ENCODE results near the gene XPNPEP1. TPM values are rescaled to one million over a fixed set of nuclear protein-coding genes. Genes with fewer than 3 reads are reported as not detected.

XPNPEP1 gene
- total and polyA plus RNA-seq, 3 experiments from 2014 or later, result 29.7 to 56.1 (median 50.2) TPM

- Histone ChIP-seq H3K4me1 (ENCODE audit: insufficient read depth, low read length) (no peaks in the 10 kb centered on the region), H3K27me3 (ENCODE audit: insufficient read depth, low read length, poor library complexity, severe bottlenecking) (no peaks in the 10 kb centered on the region), H3K9me3 (ENCODE audit: low read length) (peaks cover 12% of the 10 kb centered on the region), H3K36me3 (ENCODE audit: insufficient read depth, low read length) (peaks cover 31% of the 10 kb centered on the region), H3K4me3 (ENCODE audit: low read length) (no peak overlapping the region), H3K27ac (ENCODE audit: low read depth, low read length) (no peak overlapping the region)
- Mint-ChIP-seq H3K36me3 (peaks cover 47 to 50% (median 47%) of the 10 kb centered on the region in 3 donors), H3K4me3 (no peak overlapping the region), H3K9me3 (peaks cover 15 to 26% (median 21%) of the 10 kb centered on the region in 5 donors), H3K27me3 (peaks cover 0 to 2% of the 10 kb centered on the region in 2 donors), H3K4me1 (no peaks in the 10 kb centered on the region), H3K27ac (no peak overlapping the region)
- POLR2A ChIA-PET, result no interaction called here
- no peak for DNase-seq
- CTCF ChIA-PET, result no interaction called here
These were observed 61.3 kb downstream of the XPNPEP1 start for GRCh38 chr10:109862041-109862440.

DNA sequence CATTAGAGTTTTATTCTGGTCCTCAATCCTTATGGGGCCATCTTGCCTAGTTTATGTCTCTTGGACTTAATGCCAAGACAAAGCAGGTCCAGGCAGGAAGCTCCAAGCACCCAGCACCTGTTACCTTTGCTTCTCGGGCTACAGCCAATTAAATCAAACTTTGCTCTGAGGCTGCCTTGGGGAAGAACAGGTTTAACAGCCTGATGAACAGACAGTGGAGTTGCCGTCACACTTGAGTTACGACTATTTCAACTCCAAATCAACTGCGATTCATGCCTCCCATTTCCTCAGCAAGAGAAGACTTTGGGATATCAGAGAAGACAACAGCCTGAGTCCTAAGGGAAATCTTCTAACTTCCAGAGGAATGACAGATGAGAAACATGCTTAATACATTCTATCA lies 62.2 kb downstream of the XPNPEP1 start:
- no peak overlapping the region for H3K27ac ChIP-seq (ENCODE audit: low read depth, low read length)
- Mint-ChIP-seq H3K27me3 (peaks cover 0 to 2% of the 10 kb centered on the region in 2 donors), H3K4me3 (no peak overlapping the region), H3K9me3 (peaks cover 15 to 26% (median 21%) of the 10 kb centered on the region in 5 donors), H3K27ac (no peak overlapping the region), H3K4me1 (no peaks in the 10 kb centered on the region), H3K36me3 (peaks cover 37 to 48% (median 41%) of the 10 kb centered on the region in 3 donors)
- no peaks in the 10 kb centered on the region for H3K27me3 ChIP-seq (ENCODE audit: insufficient read depth, low read length, poor library complexity, severe bottlenecking)
- H3K36me3 ChIP-seq (ENCODE audit: insufficient read depth, low read length), result peaks cover 23% of the 10 kb centered on the region
- H3K9me3 ChIP-seq (ENCODE audit: low read length), result peaks cover 12% of the 10 kb centered on the region
- CTCF ChIA-PET, result no interaction called here
- no peaks in the 10 kb centered on the region for H3K4me1 ChIP-seq (ENCODE audit: insufficient read depth, low read length)
- POLR2A ChIA-PET, result no interaction called here
- no peak for DNase-seq
- H3K4me3 ChIP-seq (ENCODE audit: low read length), result no peak overlapping the region

- Histone ChIP-seq H3K4me3 (ENCODE audit: low read length) (no peak overlapping the region), H3K27ac (ENCODE audit: low read depth, low read length) (no peak overlapping the region)
- POLR2A ChIA-PET, result no interaction called here
These were observed 64.1 kb downstream of the XPNPEP1 start for GRCh38 chr10:109859221-109859620.

DNA sequence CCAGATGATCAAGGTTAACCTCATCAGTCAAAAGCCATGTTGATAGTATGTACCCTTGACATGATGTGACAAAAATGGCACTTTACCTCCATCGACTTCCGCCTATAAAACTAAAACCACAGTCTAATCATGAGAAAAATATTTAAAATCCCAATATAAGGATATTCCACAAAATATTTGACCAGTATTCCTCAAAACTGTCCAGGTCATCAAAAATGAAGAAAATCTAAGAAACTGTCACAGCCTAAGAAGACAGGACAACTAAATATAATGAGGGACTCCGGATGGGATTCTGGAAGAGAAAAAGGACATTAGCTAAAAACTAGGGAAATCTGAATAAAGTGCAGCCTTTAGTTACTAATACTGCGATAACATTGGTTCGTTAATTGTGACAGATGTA lies 67.6 kb downstream of the XPNPEP1 start:
- no peak for DNase-seq
- peaks cover 0 to 6% (median 0%) of the 10 kb centered on the region in 5 donors for H3K9me3 Mint-ChIP-seq
- POLR2A ChIA-PET, result no interaction called here
- CTCF ChIA-PET, result interaction anchor here (1.2 kb wide), 1 partner anchor 13 kb away, joined by 3 read pairs; no protein-coding TSS in a partner anchor
- H3K27ac Mint-ChIP-seq, result no peak overlapping the region
- H3K36me3 Mint-ChIP-seq, result peaks cover 2 to 10% (median 8%) of the 10 kb centered on the region in 3 donors
- Histone ChIP-seq H3K4me3 (ENCODE audit: low read length) (no peak overlapping the region), H3K4me1 (ENCODE audit: insufficient read depth, low read length) (peaks cover 6% of the 10 kb centered on the region), H3K27ac (ENCODE audit: low read depth, low read length) (no peak overlapping the region), H3K9me3 (ENCODE audit: low read length) (no peaks in the 10 kb centered on the region), H3K27me3 (ENCODE audit: insufficient read depth, low read length, poor library complexity, severe bottlenecking) (no peaks in the 10 kb centered on the region), H3K36me3 (ENCODE audit: insufficient read depth, low read length) (no peaks in the 10 kb centered on the region)
- no peak overlapping the region for H3K4me3 Mint-ChIP-seq
- H3K4me1 Mint-ChIP-seq, result peaks cover 14 to 18% (median 17%) of the 10 kb centered on the region in 3 donors
- peaks cover 3 to 6% of the 10 kb centered on the region in 2 donors for H3K27me3 Mint-ChIP-seq

More at GRCh38 chr10:109859221-109859620, 64.1 kb downstream of the XPNPEP1 start:
- H3K27ac Mint-ChIP-seq, result peak overlapping the region in 2 of 8 donors; percentile 15 to 25
- peaks cover 11% of the 10 kb centered on the region for H3K9me3 ChIP-seq (ENCODE audit: low read length)
- H3K4me1 ChIP-seq (ENCODE audit: insufficient read depth, low read length), result no peaks in the 10 kb centered on the region
- DNase-seq, result no peak
- H3K27me3 Mint-ChIP-seq, result no peaks in the 10 kb centered on the region
- H3K36me3 ChIP-seq (ENCODE audit: insufficient read depth, low read length), result peaks cover 5% of the 10 kb centered on the region
- no peaks in the 10 kb centered on the region for H3K27me3 ChIP-seq (ENCODE audit: insufficient read depth, low read length, poor library complexity, severe bottlenecking)
- peaks cover 14 to 22% (median 15%) of the 10 kb centered on the region in 5 donors for H3K9me3 Mint-ChIP-seq
- no peaks in the 10 kb centered on the region for H3K4me1 Mint-ChIP-seq
- peaks cover 18 to 29% (median 28%) of the 10 kb centered on the region in 3 donors for H3K36me3 Mint-ChIP-seq
- H3K4me3 Mint-ChIP-seq, result no peak overlapping the region
- CTCF ChIA-PET, result no interaction called here

DNA sequence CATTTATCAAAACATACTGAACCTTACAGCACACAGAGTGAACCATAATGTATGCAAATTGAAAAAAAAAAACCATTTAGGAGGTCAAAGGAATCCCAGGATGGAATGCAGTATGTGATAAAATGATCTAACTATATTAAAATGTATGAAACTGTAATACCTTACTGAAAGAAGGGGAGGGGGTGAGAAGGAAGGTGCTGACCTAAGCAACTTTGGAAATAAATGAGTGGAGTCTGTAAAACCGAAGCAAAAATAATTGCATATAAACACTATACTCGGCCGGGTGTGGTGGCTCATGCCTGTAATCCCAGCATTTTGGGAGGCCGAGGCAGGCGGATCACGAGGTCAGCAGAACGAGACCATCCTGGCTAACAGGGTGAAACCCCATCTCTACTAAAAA lies 69.4 kb downstream of the XPNPEP1 start:
- Histone ChIP-seq H3K4me3 (ENCODE audit: low read length) (no peak overlapping the region), H3K27me3 (ENCODE audit: insufficient read depth, low read length, poor library complexity, severe bottlenecking) (no peaks in the 10 kb centered on the region), H3K4me1 (ENCODE audit: insufficient read depth, low read length) (peaks cover 6% of the 10 kb centered on the region), H3K9me3 (ENCODE audit: low read length) (no peaks in the 10 kb centered on the region), H3K27ac (ENCODE audit: low read depth, low read length) (no peak overlapping the region), H3K36me3 (ENCODE audit: insufficient read depth, low read length) (no peaks in the 10 kb centered on the region)
- peaks cover 0 to 1% (median under 1%) of the 10 kb centered on the region in 3 donors for H3K36me3 Mint-ChIP-seq
- H3K27ac Mint-ChIP-seq, result no peak overlapping the region
- POLR2A ChIA-PET, result no interaction called here
- H3K4me3 Mint-ChIP-seq, result no peak overlapping the region
- no peak for DNase-seq
- peaks cover 0 to 1% (median 0%) of the 10 kb centered on the region in 5 donors for H3K9me3 Mint-ChIP-seq
- H3K27me3 Mint-ChIP-seq, result peaks cover 6% of the 10 kb centered on the region in 2 donors
- peaks cover 14 to 18% (median 17%) of the 10 kb centered on the region in 3 donors for H3K4me1 Mint-ChIP-seq
- CTCF ChIA-PET, result no interaction called here

- no peak overlapping the region for H3K27ac ChIP-seq (ENCODE audit: low read depth, low read length)
- Mint-ChIP-seq H3K27ac (peak overlapping the region in 2 of 8 donors; percentile 12 to 45), H3K4me1 (peaks cover 14 to 18% (median 17%) of the 10 kb centered on the region in 3 donors), H3K27me3 (peaks cover 6% of the 10 kb centered on the region in 2 donors), H3K4me3 (peak overlapping the region in 4 of 7 donors; percentile 10 to 78 (median 37)), H3K36me3 (no peaks in the 10 kb centered on the region), H3K9me3 (no peaks in the 10 kb centered on the region)
- H3K9me3 ChIP-seq (ENCODE audit: low read length), result no peaks in the 10 kb centered on the region
- peak; percentile 35 to 72 (median 51) for DNase-seq
- CTCF ChIA-PET, result interaction anchor here (0.7 to 1.2 kb wide), 3 partner anchors 12 to 29 kb away, joined by 3 to 4 read pairs (median 3); no protein-coding TSS in a partner anchor
- no peak overlapping the region for H3K4me3 ChIP-seq (ENCODE audit: low read length)
- POLR2A ChIA-PET, result no interaction called here
- no peaks in the 10 kb centered on the region for H3K36me3 ChIP-seq (ENCODE audit: insufficient read depth, low read length)
- H3K27me3 ChIP-seq (ENCODE audit: insufficient read depth, low read length, poor library complexity, severe bottlenecking), result no peaks in the 10 kb centered on the region
- H3K4me1 ChIP-seq (ENCODE audit: insufficient read depth, low read length), result peaks cover 6% of the 10 kb centered on the region
These were observed 70.8 kb downstream of the XPNPEP1 start for GRCh38 chr10:109852475-109853037.

GRCh38 chr10:109851616-109852474 lies 71.5 kb downstream of the XPNPEP1 start:
- POLR2A ChIA-PET, result no interaction called here
- no peaks in the 10 kb centered on the region for H3K36me3 Mint-ChIP-seq
- H3K27me3 ChIP-seq (ENCODE audit: insufficient read depth, low read length, poor library complexity, severe bottlenecking), result no peaks in the 10 kb centered on the region
- peaks cover 6% of the 10 kb centered on the region for H3K4me1 ChIP-seq (ENCODE audit: insufficient read depth, low read length)
- no peak overlapping the region for H3K4me3 Mint-ChIP-seq
- H3K27ac ChIP-seq (ENCODE audit: low read depth, low read length), result no peak overlapping the region
- H3K4me3 ChIP-seq (ENCODE audit: low read length), result no peak overlapping the region
- H3K27me3 Mint-ChIP-seq, result peaks cover 6% of the 10 kb centered on the region in 2 donors
- H3K27ac Mint-ChIP-seq, result peak overlapping the region in 1 of 8 donors; percentile 15
- no peaks in the 10 kb centered on the region for H3K9me3 ChIP-seq (ENCODE audit: low read length)
- CTCF ChIA-PET, result interaction anchor here (0.7 to 1.6 kb wide), 3 partner anchors 12 to 30 kb away, joined by 3 to 4 read pairs (median 4); no protein-coding TSS in a partner anchor
- H3K9me3 Mint-ChIP-seq, result no peaks in the 10 kb centered on the region
- H3K36me3 ChIP-seq (ENCODE audit: insufficient read depth, low read length), result no peaks in the 10 kb centered on the region
- peaks cover 14 to 18% (median 17%) of the 10 kb centered on the region in 3 donors for H3K4me1 Mint-ChIP-seq
- peak in 1 of 5 donors; percentile 10 for DNase-seq

GRCh38 chr10:109846832-109847231 lies 76.5 kb downstream of the XPNPEP1 start:
- Histone ChIP-seq H3K4me3 (ENCODE audit: low read length) (no peak overlapping the region), H3K36me3 (ENCODE audit: insufficient read depth, low read length) (no peaks in the 10 kb centered on the region), H3K27ac (ENCODE audit: low read depth, low read length) (no peak overlapping the region), H3K9me3 (ENCODE audit: low read length) (no peaks in the 10 kb centered on the region), H3K27me3 (ENCODE audit: insufficient read depth, low read length, poor library complexity, severe bottlenecking) (no peaks in the 10 kb centered on the region), H3K4me1 (ENCODE audit: insufficient read depth, low read length) (peaks cover under 1% of the 10 kb centered on the region)
- no peak overlapping the region for H3K27ac Mint-ChIP-seq
- H3K27me3 Mint-ChIP-seq, result peaks cover 9 to 26% of the 10 kb centered on the region in 2 donors
- H3K4me1 Mint-ChIP-seq, result peaks cover 4% of the 10 kb centered on the region in 3 donors
- no peak overlapping the region for H3K4me3 Mint-ChIP-seq
- H3K9me3 Mint-ChIP-seq, result no peaks in the 10 kb centered on the region
- POLR2A ChIA-PET, result no interaction called here
- CTCF ChIA-PET, result no interaction called here
- H3K36me3 Mint-ChIP-seq, result no peaks in the 10 kb centered on the region
- no peak for DNase-seq

Data from CD8-positive, alpha-beta memory T cell (primary cell).